Fibroblast of lung (primary cell): ENCODE measurements around the gene PRH2.

Source experiments
- EZH2 ChIP-seq: IDR thresholded peaks from 2 replicates; pipeline ENCODE4 v1.5.1; 2012; ENCODE audit warnings: low read length, control low read depth, mild to moderate bottlenecking; ENCODE audit errors: missing control alignments
- TF ChIP-seq, protein P1 (sequence below), 2 donors: IDR thresholded peaks in 1 of 2; conservative IDR thresholded peaks in 1 of 2; 1 replicate in 1 of 2; 2 replicates in 1 of 2; pipeline ENCODE4 v1.5.1; 2011 to 2012; ENCODE audit warnings: low read length in 2 of 2, control low read depth in 1 of 2, inconsistent platforms in 1 of 2, low read depth in 1 of 2, mild to moderate bottlenecking in 1 of 2

DNA sequence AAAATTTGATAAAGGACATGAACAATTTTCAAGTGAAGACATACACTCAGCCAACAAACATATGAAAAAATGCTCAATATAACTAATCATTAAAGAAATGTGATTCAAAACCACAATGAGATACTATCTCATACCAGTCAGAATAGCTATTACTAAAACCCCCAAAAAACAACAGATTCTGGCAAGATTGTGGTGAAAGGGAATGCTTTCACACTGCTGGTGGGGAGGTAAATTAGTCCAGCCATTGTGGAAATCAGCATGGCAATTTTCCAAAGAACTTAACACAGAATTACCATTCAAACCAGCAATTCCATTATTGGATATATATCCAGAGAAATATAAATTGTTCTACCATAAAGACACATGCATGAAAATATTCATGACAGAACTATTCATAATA lies 28.7 kb downstream of the PRH2 start:
- TF ChIP-seq, protein P1, sequence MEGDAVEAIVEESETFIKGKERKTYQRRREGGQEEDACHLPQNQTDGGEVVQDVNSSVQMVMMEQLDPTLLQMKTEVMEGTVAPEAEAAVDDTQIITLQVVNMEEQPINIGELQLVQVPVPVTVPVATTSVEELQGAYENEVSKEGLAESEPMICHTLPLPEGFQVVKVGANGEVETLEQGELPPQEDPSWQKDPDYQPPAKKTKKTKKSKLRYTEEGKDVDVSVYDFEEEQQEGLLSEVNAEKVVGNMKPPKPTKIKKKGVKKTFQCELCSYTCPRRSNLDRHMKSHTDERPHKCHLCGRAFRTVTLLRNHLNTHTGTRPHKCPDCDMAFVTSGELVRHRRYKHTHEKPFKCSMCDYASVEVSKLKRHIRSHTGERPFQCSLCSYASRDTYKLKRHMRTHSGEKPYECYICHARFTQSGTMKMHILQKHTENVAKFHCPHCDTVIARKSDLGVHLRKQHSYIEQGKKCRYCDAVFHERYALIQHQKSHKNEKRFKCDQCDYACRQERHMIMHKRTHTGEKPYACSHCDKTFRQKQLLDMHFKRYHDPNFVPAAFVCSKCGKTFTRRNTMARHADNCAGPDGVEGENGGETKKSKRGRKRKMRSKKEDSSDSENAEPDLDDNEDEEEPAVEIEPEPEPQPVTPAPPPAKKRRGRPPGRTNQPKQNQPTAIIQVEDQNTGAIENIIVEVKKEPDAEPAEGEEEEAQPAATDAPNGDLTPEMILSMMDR (conservative IDR thresholded peaks at IDR 0.05 in 1 of 2, IDR thresholded peaks at IDR 0.05 in 1 of 2; ENCODE audit: low read depth in 1 of 2, low read length in 2 of 2), result no peak
- TF ChIP-seq EZH2, result no peak
